Testis (tissue), 2 donors: ENCODE results near the gene MOB4.

Experiments used
- POLR2A ChIP-seq: fragments of 450-650 bp; IDR thresholded peaks from one replicate; pipeline ENCODE4 v1.6.1; 2017; ENCODE audit warnings: antibody characterized with exemption, mild to moderate bottlenecking, moderate library complexity
- TF ChIP-seq, protein P1 (sequence below), 3 experiments: fragments of 450-650 bp in 2 of 3; fragments of 200-600 bp in 1 of 3; sonication (generic) in 1 of 3; IDR thresholded peaks; one replicate each; pipeline ENCODE4 v1.5.1; 2016 to 2019; ENCODE audit warnings: antibody characterized with exemption in 3 of 3, mild to moderate bottlenecking in 2 of 3, moderate library complexity in 1 of 3

- TF ChIP-seq, protein P1, sequence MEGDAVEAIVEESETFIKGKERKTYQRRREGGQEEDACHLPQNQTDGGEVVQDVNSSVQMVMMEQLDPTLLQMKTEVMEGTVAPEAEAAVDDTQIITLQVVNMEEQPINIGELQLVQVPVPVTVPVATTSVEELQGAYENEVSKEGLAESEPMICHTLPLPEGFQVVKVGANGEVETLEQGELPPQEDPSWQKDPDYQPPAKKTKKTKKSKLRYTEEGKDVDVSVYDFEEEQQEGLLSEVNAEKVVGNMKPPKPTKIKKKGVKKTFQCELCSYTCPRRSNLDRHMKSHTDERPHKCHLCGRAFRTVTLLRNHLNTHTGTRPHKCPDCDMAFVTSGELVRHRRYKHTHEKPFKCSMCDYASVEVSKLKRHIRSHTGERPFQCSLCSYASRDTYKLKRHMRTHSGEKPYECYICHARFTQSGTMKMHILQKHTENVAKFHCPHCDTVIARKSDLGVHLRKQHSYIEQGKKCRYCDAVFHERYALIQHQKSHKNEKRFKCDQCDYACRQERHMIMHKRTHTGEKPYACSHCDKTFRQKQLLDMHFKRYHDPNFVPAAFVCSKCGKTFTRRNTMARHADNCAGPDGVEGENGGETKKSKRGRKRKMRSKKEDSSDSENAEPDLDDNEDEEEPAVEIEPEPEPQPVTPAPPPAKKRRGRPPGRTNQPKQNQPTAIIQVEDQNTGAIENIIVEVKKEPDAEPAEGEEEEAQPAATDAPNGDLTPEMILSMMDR (IDR thresholded peaks at IDR 0.05), result no peak
- peak; percentile 87 for TF ChIP-seq POLR2A
Observed at GRCh38 chr2:197499594-197500502, 16.0 kb upstream of the MOB4 start, which contains the start of the genes HSPD1 and HSPE1.
